GM18909 (cell line): ENCODE results near the gene GCH1.
"Not testable (repeated sequence)": the region's sequence is repeated elsewhere in the genome, so short reads cannot be mapped to it uniquely, and the experiment has no call there.

ENCODE experiments used
- ATAC-seq: cut with Tn5 transposase; IDR thresholded peaks from one replicate; pipeline ENCODE4 v1.9.1; 2021; ENCODE audit warnings: mild to moderate bottlenecking; ENCODE audit not compliant: unreplicated experiment, poor library complexity

GCH1 gene

DNA sequence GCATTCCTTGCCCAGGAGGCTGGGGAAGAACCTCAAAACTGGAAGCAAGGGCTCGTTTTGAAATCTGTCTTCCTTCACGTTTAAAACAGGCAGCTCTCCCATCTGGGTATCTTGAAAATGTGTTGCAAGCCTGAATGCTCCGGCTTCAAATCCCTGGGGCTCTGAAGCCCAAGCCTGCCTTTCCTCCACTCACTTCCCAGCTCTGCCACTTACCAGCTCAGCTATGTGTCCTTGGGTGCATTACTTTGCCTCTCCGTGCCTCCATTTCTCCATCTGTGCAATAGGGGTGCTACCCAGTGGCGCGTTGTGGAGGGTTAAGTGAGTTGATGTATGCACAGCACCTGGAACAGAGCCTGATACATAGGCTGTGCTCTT is 97.6 kb downstream of the GCH1 start:
- ATAC-seq, result no peak

DNA sequence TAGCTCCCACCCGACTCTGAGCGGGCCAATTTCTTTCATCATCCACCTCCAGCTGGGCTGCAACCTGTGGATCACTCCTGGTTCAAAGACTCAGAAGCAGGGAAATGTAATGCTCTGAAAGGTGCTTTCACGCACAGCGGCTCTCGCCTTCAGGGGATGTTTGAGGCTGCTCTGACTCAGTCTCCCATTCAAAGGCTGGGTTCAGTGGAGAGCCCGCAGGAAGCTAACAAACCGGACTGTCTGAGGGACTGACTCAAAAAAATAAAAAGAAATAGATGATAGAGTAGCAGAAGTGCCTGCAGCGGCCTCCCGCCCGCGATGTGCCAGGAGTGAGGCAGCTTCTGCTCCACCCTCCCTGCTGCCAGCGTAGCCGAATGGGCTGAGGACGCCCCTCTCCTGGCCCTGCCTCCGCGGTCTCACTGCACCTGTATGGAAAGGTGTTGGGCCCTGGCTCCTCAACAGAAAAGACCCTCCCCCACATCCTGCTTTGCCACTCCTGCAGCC is 98.0 kb downstream of the GCH1 start:
- ATAC-seq, result no peak

DNA sequence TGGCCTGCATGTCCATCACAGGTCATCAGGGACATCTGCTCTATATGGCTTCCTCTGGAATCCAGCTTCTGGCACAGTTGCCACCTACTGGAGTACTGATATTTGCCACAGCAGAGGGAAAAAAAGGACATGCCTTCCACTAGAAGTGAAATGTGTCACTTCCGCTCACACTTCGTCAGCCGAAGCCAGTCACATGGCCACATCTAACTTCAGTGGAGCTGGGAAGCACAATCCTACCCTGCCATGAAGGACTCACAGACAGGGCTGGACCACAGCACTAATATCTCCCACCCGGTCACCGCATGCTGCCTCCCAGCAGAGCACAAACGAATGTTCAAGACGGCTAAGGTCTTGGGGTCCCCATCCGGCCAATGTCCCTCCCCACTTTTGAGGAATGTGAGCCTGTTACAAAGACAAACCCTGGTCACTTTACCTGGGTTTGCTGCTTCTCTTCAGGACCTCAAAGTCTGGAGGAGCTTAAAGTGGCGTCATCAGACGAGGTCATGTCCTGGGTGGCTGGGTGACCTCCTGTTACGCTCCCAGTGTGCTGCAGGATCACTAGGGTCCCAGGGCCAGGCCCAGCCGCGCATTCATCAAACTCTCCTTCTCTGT is 98.6 kb downstream of the GCH1 start:
- no peak for ATAC-seq

DNA sequence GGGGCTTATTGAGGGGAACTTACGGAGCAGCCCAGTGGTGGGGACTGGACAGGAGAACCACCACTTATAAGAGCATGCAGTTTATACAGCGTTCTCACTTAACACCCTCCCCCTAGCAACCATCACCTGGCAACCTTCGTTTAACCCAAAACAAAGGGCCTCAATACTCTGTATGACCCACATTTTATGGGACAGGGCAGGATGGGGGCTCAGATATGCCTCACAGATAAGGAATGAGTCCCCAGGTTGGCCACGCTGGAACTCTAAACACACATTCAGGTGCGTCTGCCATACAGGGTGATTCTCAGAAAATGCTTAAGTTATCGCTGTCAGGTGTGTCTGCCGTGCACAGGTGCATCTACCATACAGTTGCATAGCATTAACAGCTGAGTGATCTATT is 99.2 kb downstream of the GCH1 start:
- no peak for ATAC-seq

DNA sequence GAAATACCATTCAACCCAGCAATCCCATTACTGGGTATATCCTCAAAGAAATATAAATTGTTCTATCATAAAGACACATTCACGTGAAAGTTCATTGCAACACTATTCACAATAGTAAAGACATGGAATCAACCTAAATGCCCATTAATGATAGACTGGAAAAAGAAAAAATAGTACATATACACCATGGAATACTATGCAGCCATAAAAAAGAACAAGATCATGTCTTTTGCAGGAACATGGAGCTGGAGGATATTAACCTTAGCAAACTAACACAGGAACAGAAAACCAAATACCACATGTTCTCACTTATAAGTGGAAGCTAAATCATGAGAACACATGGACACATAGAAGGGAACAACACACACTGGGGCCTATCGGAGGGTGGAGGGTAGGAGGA is 101.1 kb downstream of the GCH1 start:
- ATAC-seq, result not testable (repeated sequence)

DNA sequence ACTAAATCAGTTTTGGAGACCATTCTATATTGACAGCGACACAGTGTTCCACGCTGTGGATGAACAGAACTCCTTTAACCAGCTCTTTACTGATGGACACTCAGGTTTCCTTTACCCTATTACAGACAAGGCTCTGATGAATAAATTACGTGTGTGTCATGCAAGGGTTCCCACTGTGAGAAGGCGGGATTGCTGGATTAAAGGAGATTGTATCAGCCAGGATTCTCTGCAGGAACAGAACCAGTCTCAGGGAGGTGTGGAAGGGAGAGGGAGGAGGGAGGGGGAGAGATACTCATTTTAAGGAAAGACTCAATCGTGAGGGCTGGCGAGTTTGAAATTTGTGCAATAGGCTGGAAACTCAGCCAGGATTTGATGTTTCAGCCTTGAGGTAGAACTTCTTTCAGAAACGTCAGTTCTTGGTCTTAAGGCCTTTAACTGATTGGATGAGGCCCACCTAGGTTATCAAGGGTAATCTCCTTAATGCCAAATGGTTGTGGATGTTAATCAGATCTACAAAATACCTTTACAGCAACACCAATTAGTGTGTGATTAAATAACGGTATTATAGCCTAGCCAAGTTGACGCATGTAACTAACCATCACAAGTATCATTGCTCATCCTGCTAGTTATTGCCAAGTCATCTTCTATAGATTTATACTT is 104.0 kb downstream of the GCH1 start:
- no peak for ATAC-seq

GRCh38 chr14:54797986-54798385 is 104.6 kb downstream of the GCH1 start:
- ATAC-seq, result no peak

DNA sequence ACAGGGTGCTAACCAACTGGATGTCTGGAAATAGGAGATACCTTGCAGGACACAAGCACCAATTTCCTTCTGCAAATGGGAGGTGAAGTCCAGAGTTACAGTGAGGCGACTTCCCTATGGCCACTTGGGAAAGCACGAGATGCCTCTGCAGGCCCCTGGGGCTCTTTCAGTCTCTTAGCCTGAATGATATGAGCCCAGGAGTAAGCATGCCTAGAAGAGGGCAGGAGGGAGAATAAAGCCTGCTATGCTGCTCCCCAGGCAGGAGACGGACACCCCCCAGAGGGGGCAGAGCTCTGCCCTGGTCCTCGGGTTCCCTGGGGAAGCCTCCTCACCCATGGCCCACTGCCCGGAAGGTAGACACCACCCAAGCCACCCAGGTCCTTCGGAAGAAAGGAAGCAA is 105.1 kb downstream of the GCH1 start:
- no peak for ATAC-seq

DNA sequence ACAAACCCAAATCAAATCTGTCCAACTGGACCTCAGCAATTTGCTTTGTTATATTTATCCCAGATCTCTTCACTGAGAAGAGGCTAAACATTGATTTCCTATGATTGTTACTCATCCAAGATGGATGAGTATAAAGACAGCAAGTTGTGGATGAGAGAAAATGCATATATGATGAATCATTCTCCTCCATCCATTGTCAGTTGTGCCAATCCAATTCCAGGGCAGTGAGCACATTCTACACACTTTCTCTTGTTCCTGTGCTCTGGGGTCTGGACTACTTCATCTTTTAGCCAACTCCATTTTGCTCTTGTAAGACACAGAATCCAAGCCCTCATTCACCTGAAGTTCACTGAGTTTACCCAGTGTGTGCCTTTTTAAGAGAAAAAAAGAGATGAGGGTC is 105.7 kb downstream of the GCH1 start:
- ATAC-seq, result no peak

DNA sequence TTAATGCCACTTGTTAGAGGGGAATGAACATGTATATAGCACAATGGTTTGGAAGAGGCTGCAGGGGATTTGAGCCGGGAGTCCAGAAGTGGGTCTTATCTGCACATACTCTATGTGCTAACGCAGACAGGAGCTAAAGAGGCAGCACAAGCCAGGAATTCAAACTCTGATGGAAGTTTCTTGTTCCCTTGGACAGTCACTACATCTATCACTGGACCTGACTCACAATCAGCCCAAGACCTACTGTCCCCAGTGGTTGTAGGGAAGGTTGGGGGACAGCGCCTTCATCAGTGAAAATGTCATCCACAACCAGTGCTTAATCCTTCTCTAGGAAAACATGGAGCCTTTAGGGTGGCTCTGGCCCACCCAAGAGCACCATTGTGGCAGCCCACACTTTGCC is 107.8 kb downstream of the GCH1 start:
- no peak for ATAC-seq

DNA sequence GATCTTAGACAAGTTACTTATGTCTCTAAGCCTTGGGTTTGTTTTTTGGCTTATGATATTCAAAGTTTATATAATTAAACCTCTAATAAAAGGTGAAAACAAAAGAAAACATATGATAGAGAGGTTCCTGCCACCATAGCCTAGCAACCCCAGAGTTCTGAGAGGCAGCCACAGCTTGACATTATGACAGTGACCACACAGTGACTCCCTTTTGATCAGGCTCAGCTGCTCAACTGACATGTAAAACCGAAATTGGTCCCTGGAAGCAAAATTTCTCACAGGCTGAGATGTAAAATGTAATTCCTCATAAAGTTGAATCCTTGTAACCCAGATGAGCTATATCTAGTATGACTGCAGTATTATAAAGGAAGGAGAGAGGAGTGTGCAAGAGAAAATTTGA is 108.5 kb downstream of the GCH1 start:
- ATAC-seq, result no peak

DNA sequence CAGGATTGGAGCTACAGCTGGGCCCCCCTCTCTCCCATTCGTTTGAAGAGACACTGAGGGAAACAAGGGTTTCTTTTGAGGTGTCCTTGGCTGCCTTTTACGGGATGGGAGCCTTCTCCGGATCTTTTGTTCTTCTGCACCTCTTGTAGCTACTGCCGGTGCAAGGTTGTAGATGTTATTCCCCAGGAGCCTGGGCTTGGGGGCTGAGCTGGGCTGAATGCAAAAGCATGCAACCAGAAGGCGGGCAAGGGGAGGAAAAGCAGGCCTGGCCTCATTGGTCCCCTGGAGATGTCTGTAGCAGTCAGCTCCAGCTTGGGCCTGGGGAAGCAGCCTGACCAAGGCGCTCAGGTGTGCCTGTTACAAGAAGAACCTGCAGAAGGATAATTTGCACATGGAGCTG is 110.3 kb downstream of the GCH1 start:
- ATAC-seq, result no peak
